RWPE2 (cell line): Measurements from ENCODE around the gene RANGAP1.
A peak's percentile ranks its signal among the peaks of the same experiment; 100 is the strongest.

ENCODE experiments used
- ATAC-seq: fragments of 200-7000 bp; cut with Tn5 transposase; 3 replicates; pipeline ENCODE4 v1.9.1; 2021; ENCODE audit warnings: low read depth
- DNase-seq: peaks from one replicate; pipeline ENCODE4 v3.0.0-alpha.2; 2020; ENCODE audit warnings: low spot score
- H3K27ac ChIP-seq: fragments of 450-650 bp; 2 replicates; pipeline ENCODE4 v1.5.1; 2017; ENCODE audit warnings: mild to moderate bottlenecking; ENCODE audit not compliant: poor library complexity, severe bottlenecking
- H3K27me3 ChIP-seq: fragments of 250-450 bp; sonication (Bioruptor Pico); 2 replicates; pipeline ENCODE4 v1.5.1; 2021; ENCODE audit warnings: mild to moderate bottlenecking, moderate library complexity; ENCODE audit not compliant: insufficient read depth, poor library complexity, severe bottlenecking
- H3K36me3 ChIP-seq: fragments of 250-450 bp; sonication (Bioruptor Pico); 2 replicates; pipeline ENCODE4 v1.5.1; 2020; ENCODE audit warnings: low read depth, mild to moderate bottlenecking, moderate library complexity
- H3K4me1 ChIP-seq: fragments of 250-450 bp; sonication (Bioruptor Pico); 2 replicates; pipeline ENCODE4 v1.5.1; 2021; ENCODE audit warnings: mild to moderate bottlenecking, moderate library complexity; ENCODE audit not compliant: insufficient read depth, poor library complexity, severe bottlenecking
- H3K4me3 ChIP-seq: fragments of 250-450 bp; sonication (Bioruptor Pico); 2 replicates; pipeline ENCODE4 v1.5.1; 2021; ENCODE audit warnings: mild to moderate bottlenecking, moderate library complexity; ENCODE audit not compliant: severe bottlenecking
- H3K9me3 ChIP-seq: fragments of 250-450 bp; sonication (Bioruptor Pico); 2 replicates; pipeline ENCODE4 v1.5.1; 2021; ENCODE audit warnings: mild to moderate bottlenecking, moderate library complexity; ENCODE audit not compliant: severe bottlenecking
- CTCF ChIP-seq: fragments of 450-650 bp; IDR thresholded peaks from one replicate; pipeline ENCODE4 v1.5.1; 2017; ENCODE audit warnings: mild to moderate bottlenecking, moderate library complexity; ENCODE audit not compliant: poor library complexity, severe bottlenecking

RANGAP1 gene

DNA sequence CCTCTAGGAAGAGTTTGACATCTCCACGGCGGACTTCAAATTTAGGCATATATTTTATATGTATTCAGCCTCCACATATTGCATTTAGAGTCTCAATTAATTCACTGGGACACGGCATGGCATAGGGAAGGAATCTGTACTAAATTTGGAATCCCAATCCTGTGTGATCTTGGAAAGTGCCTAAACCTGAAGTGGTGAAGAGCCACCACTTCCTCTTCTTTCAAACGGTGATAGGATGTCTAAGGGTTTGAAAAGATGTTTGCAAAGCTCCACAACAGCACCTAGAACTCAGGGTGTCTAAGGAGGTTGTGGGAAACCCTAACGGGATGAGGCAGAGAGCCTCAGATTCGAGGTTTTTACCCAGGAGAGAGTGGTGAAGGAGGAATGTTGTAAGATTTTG, 81.9 kb downstream of the RANGAP1 start:
- Histone ChIP-seq H3K4me3 (no peak overlapping the region), H3K27ac (no peak overlapping the region), H3K4me1 (no peaks in the 10 kb centered on the region), H3K36me3 (peaks cover 9% of the 10 kb centered on the region; the same call in 1 of the 2 replicates), H3K9me3 (no peaks in the 10 kb centered on the region), H3K27me3 (no peaks in the 10 kb centered on the region)
- ATAC-seq (no peak), DNase-seq (no peak)
- TF ChIP-seq CTCF, result no peak

DNA sequence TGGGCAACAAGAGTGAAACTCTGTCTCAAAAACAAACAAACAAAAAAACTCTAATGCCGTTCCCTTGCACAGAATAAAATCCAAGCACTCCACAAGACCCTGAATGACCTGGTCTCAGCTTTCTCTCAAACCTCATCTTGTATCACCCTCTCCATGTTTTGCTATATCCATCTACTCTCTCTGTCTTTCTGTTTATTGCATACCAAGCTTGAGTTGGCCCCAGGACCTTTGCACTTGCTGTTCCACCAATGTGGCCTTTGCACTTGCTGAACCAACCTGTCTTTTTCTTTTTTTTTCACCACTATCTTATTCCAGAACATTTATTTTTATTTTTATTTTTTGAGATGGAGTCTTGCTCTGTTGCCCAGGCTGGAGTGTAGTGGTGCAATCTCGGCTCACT, 82.9 kb downstream of the RANGAP1 start:
- no peak for ATAC-seq

DNA sequence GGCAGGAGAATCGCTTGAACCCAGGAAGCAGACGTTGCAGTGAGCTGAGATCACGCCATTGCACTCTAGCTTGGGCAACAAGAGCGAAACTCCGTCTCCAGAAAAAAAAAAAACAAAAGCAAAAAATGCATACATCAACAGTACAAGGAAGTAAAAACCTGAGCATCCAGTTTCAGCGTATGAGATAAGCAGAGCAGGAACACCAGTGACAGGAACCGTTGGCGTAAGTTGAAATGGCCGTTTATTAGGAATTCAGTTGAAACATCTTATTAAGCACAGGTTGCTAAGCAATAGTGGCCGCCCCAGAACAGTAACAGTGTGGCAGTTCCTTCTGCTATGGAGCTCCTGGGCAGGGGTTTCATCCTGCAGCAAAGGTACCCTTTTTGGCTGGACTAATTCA, 84.8 kb downstream of the RANGAP1 start:
- Histone ChIP-seq H3K4me3 (no peak overlapping the region), H3K27me3 (no peaks in the 10 kb centered on the region), H3K27ac (no peak overlapping the region), H3K9me3 (no peaks in the 10 kb centered on the region), H3K36me3 (no peaks in the 10 kb centered on the region), H3K4me1 (no peaks in the 10 kb centered on the region)
- ATAC-seq, result no peak
- no peak for DNase-seq
- no peak for TF ChIP-seq CTCF

More for the DNA sequence above, 82.9 kb downstream of the RANGAP1 start:
- Histone ChIP-seq H3K27ac (no peak overlapping the region), H3K4me3 (no peak overlapping the region), H3K27me3 (no peaks in the 10 kb centered on the region), H3K9me3 (no peaks in the 10 kb centered on the region), H3K4me1 (no peaks in the 10 kb centered on the region), H3K36me3 (peaks cover 1% of the 10 kb centered on the region; the same call in 1 of the 2 replicates)
- no peak for DNase-seq
- TF ChIP-seq CTCF, result no peak

- H3K4me3 ChIP-seq, result peak overlapping the region; percentile 85
- no peaks in the 10 kb centered on the region for H3K27me3 ChIP-seq
- no peak for ATAC-seq
- H3K4me1 ChIP-seq, result no peaks in the 10 kb centered on the region
- H3K9me3 ChIP-seq, result no peaks in the 10 kb centered on the region
- no peak overlapping the region for H3K27ac ChIP-seq
- no peaks in the 10 kb centered on the region for H3K36me3 ChIP-seq
- DNase-seq, result no peak
- no peak for TF ChIP-seq CTCF
These were observed 87.9 kb downstream of the RANGAP1 start for GRCh38 chr22:41198027-41198580.
